HEK293 (cell line): ENCODE measurements around the gene BABAM1.
A peak's percentile ranks its signal among the peaks of the same experiment; 100 is the strongest.
"Not testable (repeated sequence)": the region's sequence is repeated elsewhere in the genome, so short reads cannot be mapped to it uniquely, and the experiment has no call there.

Experiments
- CTCF ChIA-PET: fragments of 350-600 bp; formaldehyde crosslinking; extraction: SDS; loops from one replicate; lab custom pipeline; 2021; ENCODE audit warnings: antibody characterized with exemption; lab: Yijun Ruan, JAX
- POLR2A ChIA-PET: fragments of 300-600 bp; formaldehyde crosslinking; extraction: SDS; loops from one replicate; lab custom pipeline; 2020; ENCODE audit warnings: antibody characterized with exemption, inconsistent platforms; lab: Yijun Ruan, JAX
- H3K27ac ChIP-seq: fragments of 200-500 bp; sonication (Bioruptor generic); 2 replicates; pipeline ENCODE4 v1.5.1; 2014; ENCODE audit warnings: low read depth, low read length, control low read depth, inconsistent platforms; ENCODE audit errors: extremely low read depth
- H3K36me3 ChIP-seq, 2 experiments: fragments of 200-500 bp in 1 of 2; sonication (Bioruptor generic) in 1 of 2; 1 replicate in 1 of 2; 2 replicates in 1 of 2; pipeline ENCODE4 v1.5.1; 2014 to 2017; ENCODE audit warnings: inconsistent platforms in 2 of 2, low read length in 2 of 2; ENCODE audit not compliant: control insufficient read depth in 2 of 2, insufficient read depth in 1 of 2
- H3K4me1 ChIP-seq: fragments of 200-500 bp; sonication (Bioruptor generic); 2 replicates; pipeline ENCODE4 v1.5.1; 2014; ENCODE audit warnings: mild to moderate bottlenecking, low read length, inconsistent platforms; ENCODE audit not compliant: control insufficient read depth, insufficient read depth
- H3K4me3 ChIP-seq: 2 replicates; pipeline ENCODE4 v1.5.1; 2011; ENCODE audit warnings: low read depth, mild to moderate bottlenecking, control low read depth, low read length, moderate library complexity
- H3K9me3 ChIP-seq: fragments of 200-500 bp; sonication (Bioruptor generic); 2 replicates; pipeline ENCODE4 v1.5.1; 2014; ENCODE audit warnings: low read depth, low read length, inconsistent platforms; ENCODE audit not compliant: control insufficient read depth, insufficient read depth
- ELK4 ChIP-seq: IDR thresholded peaks from 2 replicates; pipeline ENCODE4 v1.6.1; 2011; ENCODE audit warnings: mild to moderate bottlenecking, low read depth, low read length, borderline replicate concordance
- KLF1 ChIP-seq: fragments of 450-650 bp; formaldehyde crosslinking; IDR thresholded peaks from 2 replicates; pipeline ENCODE4 v1.5.1; 2016; ENCODE audit warnings: missing biosample characterization, missing genetic modification characterization
- KLF16 ChIP-seq: fragments of 450-650 bp; formaldehyde crosslinking; IDR thresholded peaks from 2 replicates; pipeline ENCODE4 v1.5.1; 2017; ENCODE audit warnings: missing biosample characterization, missing genetic modification characterization
- KLF8 ChIP-seq: fragments of 450-650 bp; formaldehyde crosslinking; IDR thresholded peaks from 2 replicates; pipeline ENCODE4 v1.5.1; 2016; ENCODE audit warnings: missing biosample characterization, missing genetic modification characterization
- PRDM1 ChIP-seq: fragments of 450-650 bp; formaldehyde crosslinking; IDR thresholded peaks from 2 replicates; pipeline ENCODE4; 2016; ENCODE audit warnings: missing biosample characterization, missing genetic modification characterization
- SCRT1 ChIP-seq: fragments of 450-650 bp; formaldehyde crosslinking; IDR thresholded peaks from 2 replicates; pipeline ENCODE4 v1.5.1; 2016; ENCODE audit warnings: missing biosample characterization, missing genetic modification characterization, borderline replicate concordance
- ZBTB6 ChIP-seq: fragments of 450-650 bp; formaldehyde crosslinking; IDR thresholded peaks from 2 replicates; pipeline ENCODE4 v1.5.1; 2017; ENCODE audit warnings: missing biosample characterization, missing genetic modification characterization
- ZFP69B ChIP-seq: fragments of 450-650 bp; formaldehyde crosslinking; IDR thresholded peaks from 2 replicates; pipeline ENCODE4 v1.5.1; 2016; ENCODE audit warnings: missing biosample characterization, missing genetic modification characterization
- ZNF121 ChIP-seq: fragments of 450-650 bp; formaldehyde crosslinking; IDR thresholded peaks from 2 replicates; pipeline ENCODE4 v1.5.1; 2016; ENCODE audit warnings: missing biosample characterization, missing genetic modification characterization
- ZNF146 ChIP-seq: fragments of 450-650 bp; formaldehyde crosslinking; IDR thresholded peaks from 2 replicates; pipeline ENCODE4 v1.5.1; 2016; ENCODE audit warnings: missing biosample characterization, missing genetic modification characterization
- ZNF19 ChIP-seq: fragments of 450-650 bp; formaldehyde crosslinking; IDR thresholded peaks from 2 replicates; pipeline ENCODE4; 2016; ENCODE audit warnings: missing biosample characterization, missing genetic modification characterization, low read depth
- ZNF214 ChIP-seq: fragments of 450-650 bp; formaldehyde crosslinking; IDR thresholded peaks from 2 replicates; pipeline ENCODE4 v1.5.1; 2017; ENCODE audit warnings: missing biosample characterization, mild to moderate bottlenecking, missing genetic modification characterization, borderline replicate concordance
- ZNF248 ChIP-seq: fragments of 450-650 bp; formaldehyde crosslinking; IDR thresholded peaks from 2 replicates; pipeline ENCODE4 v1.5.1; 2017; ENCODE audit warnings: missing biosample characterization, missing genetic modification characterization
- ZNF266 ChIP-seq: fragments of 450-650 bp; formaldehyde crosslinking; IDR thresholded peaks from 2 replicates; pipeline ENCODE4 v1.5.1; 2016; ENCODE audit warnings: missing biosample characterization, missing genetic modification characterization, low read depth
- ZNF37A ChIP-seq: fragments of 450-650 bp; IDR thresholded peaks from 2 replicates; pipeline ENCODE4 v1.5.1; 2018; ENCODE audit warnings: missing biosample characterization, missing genetic modification characterization
- ZNF423 ChIP-seq: fragments of 450-650 bp; formaldehyde crosslinking; IDR thresholded peaks from 2 replicates; pipeline ENCODE4 v1.5.1; 2016; ENCODE audit warnings: missing biosample characterization, missing genetic modification characterization
- ZNF426 ChIP-seq: fragments of 450-650 bp; formaldehyde crosslinking; IDR thresholded peaks from 2 replicates; pipeline ENCODE4 v1.5.1; 2017; ENCODE audit warnings: missing biosample characterization, missing genetic modification characterization, mild to moderate bottlenecking, inconsistent platforms, moderate library complexity
- ZNF544 ChIP-seq: fragments of 450-650 bp; formaldehyde crosslinking; IDR thresholded peaks from 2 replicates; pipeline ENCODE4 v1.5.0; 2017; ENCODE audit warnings: missing biosample characterization, missing genetic modification characterization
- TF ChIP-seq, protein P1 (sequence below): fragments of 450-650 bp; formaldehyde crosslinking; conservative IDR thresholded peaks from 2 replicates; pipeline ENCODE4 v1.5.1; 2016; ENCODE audit warnings: low read depth, missing biosample characterization, missing genetic modification characterization

Gene BABAM1

DNA sequence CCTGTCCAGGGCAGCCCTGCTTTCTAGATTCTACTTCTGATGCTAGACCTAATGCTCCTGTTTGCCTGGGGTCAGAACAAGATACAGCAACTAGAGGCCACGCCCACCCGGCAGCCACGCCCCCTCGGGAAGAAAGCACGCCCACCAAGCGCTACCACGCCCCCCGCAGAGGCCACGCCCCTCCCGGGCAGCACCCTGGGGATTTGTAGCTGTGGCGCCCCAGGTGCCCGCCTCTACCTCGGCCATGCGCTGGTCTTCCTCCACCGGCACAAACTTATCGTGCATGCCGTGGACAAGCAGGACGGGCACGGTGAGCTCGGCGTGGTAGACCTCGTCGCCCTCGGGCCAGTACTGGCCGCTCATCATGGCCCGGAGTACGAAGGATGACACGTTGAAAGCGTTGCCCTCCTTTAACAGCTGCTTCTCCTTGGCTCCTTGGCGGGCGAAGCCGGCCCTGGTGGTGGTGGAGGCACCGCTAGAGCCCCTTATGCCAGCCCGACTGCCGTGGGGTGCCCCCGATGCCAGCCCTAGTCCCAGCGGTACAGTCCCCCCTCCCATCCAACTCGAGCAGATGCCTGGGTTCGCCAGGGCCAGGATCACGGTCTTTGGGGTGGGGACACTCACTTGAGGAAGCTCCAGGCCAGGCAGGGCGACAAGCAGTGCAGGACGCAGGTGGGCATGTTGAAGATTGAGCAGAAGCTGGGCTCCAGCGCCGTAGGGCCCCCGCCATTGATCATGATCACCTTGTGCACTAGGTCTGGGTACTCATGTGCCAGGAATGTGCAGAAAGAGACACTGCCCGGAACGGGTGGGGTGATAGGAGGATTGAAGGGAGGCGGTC is 27.0 kb downstream of the BABAM1 start (continued):
- TF ChIP-seq ZNF426 (tag by site-specific recombination): no peak
- peak; percentile 72 for TF ChIP-seq KLF1 (tag by site-specific recombination)
- no peak for TF ChIP-seq ZFP69B (tag by site-specific recombination)
- peak; percentile 43; the same call in 1 of the 2 replicates for TF ChIP-seq KLF8 (tag by site-specific recombination)
- TF ChIP-seq ELK4: no peak
- TF ChIP-seq ZNF37A (tag by site-specific recombination): no peak
- no peak for TF ChIP-seq ZNF214 (tag by site-specific recombination)
- TF ChIP-seq SCRT1 (tag by site-specific recombination): no peak
- TF ChIP-seq ZNF544 (tag by site-specific recombination): no peak
- no peak for TF ChIP-seq PRDM1
- no peak for TF ChIP-seq ZNF121 (tag by site-specific recombination)
- no peak for TF ChIP-seq ZNF19 (tag by site-specific recombination)
- peak; percentile 49; the same call in 1 of the 2 replicates for TF ChIP-seq KLF16 (tag by site-specific recombination)
- no peak for TF ChIP-seq ZNF146 (tag by site-specific recombination)
- no peak for TF ChIP-seq ZNF423
- no peak for TF ChIP-seq ZNF248 (tag by site-specific recombination)
- TF ChIP-seq ZBTB6 (tag by site-specific recombination): no peak
- TF ChIP-seq, protein P1, sequence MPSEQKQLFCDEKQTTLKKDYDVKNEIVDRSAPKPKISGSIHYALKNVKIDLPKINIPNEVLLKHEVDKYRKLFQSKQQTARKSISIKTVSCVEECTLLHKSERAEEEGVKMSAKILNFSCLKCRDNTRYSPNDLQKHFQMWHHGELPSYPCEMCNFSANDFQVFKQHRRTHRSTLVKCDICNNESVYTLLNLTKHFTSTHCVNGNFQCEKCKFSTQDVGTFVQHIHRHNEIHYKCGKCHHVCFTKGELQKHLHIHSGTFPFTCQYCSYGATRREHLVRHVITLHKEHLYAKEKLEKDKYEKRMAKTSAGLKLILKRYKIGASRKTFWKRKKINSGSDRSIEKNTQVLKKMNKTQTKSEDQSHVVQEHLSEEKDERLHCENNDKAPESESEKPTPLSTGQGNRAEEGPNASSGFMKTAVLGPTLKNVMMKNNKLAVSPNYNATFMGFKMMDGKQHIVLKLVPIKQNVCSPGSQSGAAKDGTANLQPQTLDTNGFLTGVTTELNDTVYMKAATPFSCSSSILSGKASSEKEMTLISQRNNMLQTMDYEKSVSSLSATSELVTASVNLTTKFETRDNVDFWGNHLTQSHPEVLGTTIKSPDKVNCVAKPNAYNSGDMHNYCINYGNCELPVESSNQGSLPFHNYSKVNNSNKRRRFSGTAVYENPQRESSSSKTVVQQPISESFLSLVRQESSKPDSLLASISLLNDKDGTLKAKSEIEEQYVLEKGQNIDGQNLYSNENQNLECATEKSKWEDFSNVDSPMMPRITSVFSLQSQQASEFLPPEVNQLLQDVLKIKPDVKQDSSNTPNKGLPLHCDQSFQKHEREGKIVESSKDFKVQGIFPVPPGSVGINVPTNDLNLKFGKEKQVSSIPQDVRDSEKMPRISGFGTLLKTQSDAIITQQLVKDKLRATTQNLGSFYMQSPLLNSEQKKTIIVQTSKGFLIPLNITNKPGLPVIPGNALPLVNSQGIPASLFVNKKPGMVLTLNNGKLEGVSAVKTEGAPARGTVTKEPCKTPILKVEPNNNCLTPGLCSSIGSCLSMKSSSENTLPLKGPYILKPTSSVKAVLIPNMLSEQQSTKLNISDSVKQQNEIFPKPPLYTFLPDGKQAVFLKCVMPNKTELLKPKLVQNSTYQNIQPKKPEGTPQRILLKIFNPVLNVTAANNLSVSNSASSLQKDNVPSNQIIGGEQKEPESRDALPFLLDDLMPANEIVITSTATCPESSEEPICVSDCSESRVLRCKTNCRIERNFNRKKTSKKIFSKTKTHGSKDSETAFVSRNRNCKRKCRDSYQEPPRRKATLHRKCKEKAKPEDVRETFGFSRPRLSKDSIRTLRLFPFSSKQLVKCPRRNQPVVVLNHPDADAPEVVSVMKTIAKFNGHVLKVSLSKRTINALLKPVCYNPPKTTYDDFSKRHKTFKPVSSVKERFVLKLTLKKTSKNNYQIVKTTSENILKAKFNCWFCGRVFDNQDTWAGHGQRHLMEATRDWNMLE: no peak
- no peak for TF ChIP-seq ZNF266 (tag by site-specific recombination)

- not testable (repeated sequence) for H3K9me3 ChIP-seq, H3K4me1 ChIP-seq, H3K27ac ChIP-seq, H3K4me3 ChIP-seq
- ChIA-PET CTCF (interaction anchor here (2.1 kb wide), 1 partner anchor 90 kb away, joined by 10 read pairs; no protein-coding TSS in a partner anchor), POLR2A (interaction anchor here (1.5 kb wide), 1 partner anchor 7 kb away, joined by 3 read pairs; the partner anchor contains the start of gene ABHD8)
- H3K36me3 ChIP-seq: peaks cover 0 to 46% of the 10 kb centered on the region in 2 experiments; a peak in 2 of 3 replicates
Observed at GRCh38 chr19:17295551-17295950, 28.3 kb downstream of the BABAM1 start.
